Measurements from ENCODE around the gene MGA. TPM values are rescaled to one million over a fixed set of nuclear protein-coding genes. Genes with fewer than 3 reads are reported as not detected.

MGA gene
- total and polyA plus RNA-seq, 8 donors: 2.1 to 75.2 (median 21.4) TPM

- Histone ChIP-seq H3K4me3 (no peak overlapping the region), H3K27me3 (no peaks in the 10 kb centered on the region), H3K27ac (no peak overlapping the region), H3K9me3 (no peaks in the 10 kb centered on the region), H3K4me1 (peaks cover 2 to 15% (median 7%) of the 10 kb centered on the region in 4 donors), H3K36me3 (no peaks in the 10 kb centered on the region)
- no peak for DNase-seq
- TF ChIP-seq POLR2A (IDR thresholded peaks at IDR 0.05) (no peak), EP300 (IDR thresholded peaks at IDR 0.05) (no peak), POLR2AphosphoS5 (IDR thresholded peaks at IDR 0.05) (no peak), CTCF (IDR thresholded peaks at IDR 0.05) (no peak)
- WGBS, 5 donors: 96 to 100% (median 97%) methylated on average over 1 of the region's 1 CpG
- intact Hi-C loops (cut with DNase I; ENCODE audit: low total_unique reads): no loop called here
Observed at GRCh38 chr15:41627203-41627602, 33.0 kb upstream of the MGA start.

- Histone ChIP-seq H3K4me1 (peaks cover 10 to 26% (median 19%) of the 10 kb centered on the region in 4 donors), H3K36me3 (no peaks in the 10 kb centered on the region), H3K27ac (no peak overlapping the region), H3K9me3 (no peaks in the 10 kb centered on the region), H3K4me3 (no peak overlapping the region), H3K27me3 (no peaks in the 10 kb centered on the region)
- TF ChIP-seq POLR2A (IDR thresholded peaks at IDR 0.05): no peak
- TF ChIP-seq POLR2AphosphoS5 (IDR thresholded peaks at IDR 0.05): no peak
- no peak for TF ChIP-seq CTCF (IDR thresholded peaks at IDR 0.05)
- no peak for TF ChIP-seq EP300 (IDR thresholded peaks at IDR 0.05)
- no peak for DNase-seq
- intact Hi-C loops (cut with DNase I; ENCODE audit: low total_unique reads): no loop called here
- WGBS, 5 donors: 91 to 96% (median 92%) methylated on average over 4 of the region's 4 CpGs
Observed at GRCh38 chr15:41629463-41629862, 30.7 kb upstream of the MGA start.

- peaks cover 10 to 30% (median 19%) of the 10 kb centered on the region in 4 donors for H3K4me1 ChIP-seq
- TF ChIP-seq POLR2A (IDR thresholded peaks at IDR 0.05): no peak
- TF ChIP-seq EP300 (IDR thresholded peaks at IDR 0.05): no peak
- no peak for TF ChIP-seq CTCF (IDR thresholded peaks at IDR 0.05)
- TF ChIP-seq POLR2AphosphoS5 (IDR thresholded peaks at IDR 0.05): no peak
- no peaks in the 10 kb centered on the region for H3K36me3 ChIP-seq
- WGBS, 5 donors: 69 to 77% (median 73%) methylated on average over 5 of the region's 5 CpGs
- H3K27me3 ChIP-seq: no peaks in the 10 kb centered on the region
- intact Hi-C loops (cut with DNase I; ENCODE audit: low total_unique reads): no loop called here
- no peak overlapping the region for H3K27ac ChIP-seq
- no peaks in the 10 kb centered on the region for H3K9me3 ChIP-seq
- no peak for DNase-seq
- no peak overlapping the region for H3K4me3 ChIP-seq
Observed at GRCh38 chr15:41629883-41630282, 30.3 kb upstream of the MGA start.

- Histone ChIP-seq H3K9me3 (no peaks in the 10 kb centered on the region), H3K36me3 (no peaks in the 10 kb centered on the region), H3K27me3 (no peaks in the 10 kb centered on the region), H3K27ac (no peak overlapping the region), H3K4me3 (no peak overlapping the region), H3K4me1 (peaks cover 10 to 30% (median 19%) of the 10 kb centered on the region in 4 donors)
- WGBS, 5 donors: 67 to 79% (median 73%) methylated on average over 3 of the region's 3 CpGs
- no peak for TF ChIP-seq POLR2AphosphoS5 (IDR thresholded peaks at IDR 0.05)
- no peak for TF ChIP-seq EP300 (IDR thresholded peaks at IDR 0.05)
- TF ChIP-seq CTCF (IDR thresholded peaks at IDR 0.05): no peak
- TF ChIP-seq POLR2A (IDR thresholded peaks at IDR 0.05): no peak
- DNase-seq: no peak
- intact Hi-C loops (cut with DNase I; ENCODE audit: low total_unique reads): no loop called here
Observed at GRCh38 chr15:41630616-41631217, 29.5 kb upstream of the MGA start.

Measured in stomach (tissue), 9 donors.